Activated T-helper 1 cell treated with anti-CD3 and anti-CD28 coated beads, Interleukin-12 subunit alpha, Interleukin-12 subunit beta, Interleukin-2, Interleukin-4 antibody, amounts not matched to agents 30 ng/mL and 10 ng/mL and 1 ng/mL, durations not matched to agents 14 hours and 24 hours and 36 hours (primary cell): ENCODE measurements around the gene SDK2. TPM values are rescaled to one million over a fixed set of nuclear protein-coding genes. Genes with fewer than 3 reads are reported as not detected.

ENCODE experiments used
- DNase-seq: peaks from one replicate; pipeline ENCODE4 v3.0.0; 2021; ENCODE audit warnings: low spot score
- H3K27ac Mint-ChIP-seq: one replicate; pipeline ENCODE4 v1.8.0; 2021; ENCODE audit warnings: mild to moderate bottlenecking, mixed read lengths
- H3K27me3 Mint-ChIP-seq: one replicate; pipeline ENCODE4 v1.8.0; 2022; ENCODE audit warnings: mild to moderate bottlenecking, moderate library complexity, mixed read lengths; ENCODE audit not compliant: insufficient read depth
- H3K36me3 Mint-ChIP-seq: one replicate; pipeline ENCODE4 v1.8.0; 2021; ENCODE audit warnings: low read depth, mixed read lengths
- H3K4me1 Mint-ChIP-seq: one replicate; pipeline ENCODE4 v1.8.0; 2021; ENCODE audit warnings: low read depth, mixed read lengths
- H3K4me3 Mint-ChIP-seq: one replicate; pipeline ENCODE4 v1.8.0; 2021; ENCODE audit warnings: mild to moderate bottlenecking, moderate library complexity, mixed read lengths
- H3K9me3 Mint-ChIP-seq: one replicate; pipeline ENCODE4 v1.8.0; 2021; ENCODE audit warnings: mixed read lengths
- intact Hi-C: fragments of 100-400 bp; cut with micrococcal nuclease; formaldehyde crosslinking; loops from one replicate; pipeline ENCODE4 v1.15.1; 2024
- total RNA-seq: library from RNA; stranded (reverse); gene quantifications from 2 replicates; pipeline ENCODE4 v1.2.3, GENCODE V29; 2022

SDK2 gene
- total RNA-seq, 1 donor from 2014 or later = 0.44 TPM

DNA sequence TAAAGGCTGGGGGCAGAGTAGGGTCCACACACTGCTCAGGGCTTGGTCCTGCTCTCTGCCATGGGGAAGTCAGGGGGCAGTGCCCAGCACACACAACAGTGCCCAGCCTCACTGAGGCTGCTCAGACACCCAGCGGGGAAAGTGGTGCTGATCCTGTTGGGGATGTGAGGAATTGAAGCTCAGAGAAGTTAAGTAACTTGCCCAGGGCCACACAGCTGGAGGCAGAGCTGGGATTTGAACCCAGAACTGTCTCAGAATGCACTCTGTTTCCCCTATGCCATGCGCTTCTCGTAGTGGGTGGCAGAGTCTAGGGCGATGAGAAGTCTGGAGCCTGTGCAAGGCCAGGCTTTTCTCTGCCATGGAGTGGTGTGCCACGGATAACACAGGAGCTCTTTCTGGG lies 59.3 kb downstream of the SDK2 start:
- Mint-ChIP-seq H3K4me3 (no peak overlapping the region), H3K27me3 (peaks cover 3% of the 10 kb centered on the region), H3K27ac (no peak overlapping the region), H3K36me3 (no peaks in the 10 kb centered on the region), H3K4me1 (peaks cover 32% of the 10 kb centered on the region), H3K9me3 (no peaks in the 10 kb centered on the region)
- intact Hi-C loops = no loop called here
- no peak for DNase-seq

DNA sequence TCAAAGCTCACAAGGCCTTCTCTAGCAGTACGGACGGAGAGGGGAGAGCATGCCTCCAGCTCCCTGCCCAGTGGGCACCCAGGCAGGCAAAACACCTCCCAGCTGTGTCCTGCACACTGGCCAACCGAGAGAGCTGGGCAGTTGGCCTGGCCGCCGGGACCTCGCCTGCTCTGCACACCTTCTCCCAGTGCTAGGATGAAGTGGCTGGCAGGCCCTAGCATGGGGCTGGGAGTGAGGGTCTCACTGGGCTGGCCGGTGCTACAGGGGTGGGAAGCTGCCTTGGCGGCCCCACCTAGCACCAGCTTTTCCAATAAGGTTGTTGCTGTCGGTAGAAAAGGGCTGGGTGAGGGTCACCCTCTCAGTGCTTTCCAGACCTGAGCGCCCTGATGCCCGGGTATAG lies 60.2 kb downstream of the SDK2 start:
- peaks cover 22% of the 10 kb centered on the region for H3K4me1 Mint-ChIP-seq
- DNase-seq = no peak
- no peak overlapping the region for H3K4me3 Mint-ChIP-seq
- no peaks in the 10 kb centered on the region for H3K36me3 Mint-ChIP-seq
- H3K9me3 Mint-ChIP-seq = no peaks in the 10 kb centered on the region
- no peak overlapping the region for H3K27ac Mint-ChIP-seq
- intact Hi-C loops = no loop called here
- H3K27me3 Mint-ChIP-seq = peaks cover 4% of the 10 kb centered on the region

DNA sequence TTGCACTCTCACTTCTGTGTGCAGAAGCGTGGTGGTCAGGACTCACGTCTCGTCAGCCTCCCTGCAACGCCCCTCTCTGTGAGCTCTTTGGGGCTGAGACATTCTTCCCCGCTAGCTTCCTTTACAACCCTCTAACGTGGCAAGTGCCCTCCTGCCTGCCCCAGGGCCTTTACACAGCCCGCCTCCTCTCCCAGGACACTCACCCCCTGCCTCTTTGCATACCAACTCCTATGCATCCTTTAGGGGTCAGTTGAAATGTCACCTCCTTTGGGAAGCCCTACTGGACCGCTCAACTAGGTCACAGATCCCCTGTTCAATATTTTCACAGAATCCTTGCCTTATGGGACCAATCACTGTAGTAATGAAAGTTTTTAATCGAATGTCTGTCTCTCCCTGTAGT lies 61.4 kb downstream of the SDK2 start:
- Mint-ChIP-seq H3K27me3 (peaks cover 4% of the 10 kb centered on the region), H3K27ac (no peak overlapping the region), H3K4me3 (no peak overlapping the region), H3K9me3 (no peaks in the 10 kb centered on the region), H3K36me3 (no peaks in the 10 kb centered on the region), H3K4me1 (peaks cover 18% of the 10 kb centered on the region)
- DNase-seq = no peak
- intact Hi-C loops = no loop called here

DNA sequence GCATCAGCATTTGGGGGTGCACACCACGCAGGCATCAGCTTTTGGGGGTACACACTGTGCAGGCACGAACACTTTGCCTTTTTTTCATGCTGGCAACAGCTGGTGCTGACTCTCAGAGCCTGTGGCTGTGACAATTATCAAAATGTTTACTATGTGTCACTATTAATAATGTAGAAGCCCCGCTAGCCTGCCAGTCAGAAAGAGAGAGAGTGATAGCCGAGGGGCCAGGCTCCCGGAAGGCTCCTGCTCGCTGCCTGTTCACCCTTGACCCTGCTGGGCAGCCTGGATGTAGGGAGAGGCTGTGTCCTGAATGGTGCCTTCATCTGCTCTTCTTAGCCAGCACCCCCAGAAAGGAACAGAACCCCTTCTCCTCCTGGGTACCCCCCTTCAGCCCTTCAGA lies 61.9 kb downstream of the SDK2 start:
- H3K36me3 Mint-ChIP-seq = no peaks in the 10 kb centered on the region
- no peak for DNase-seq
- intact Hi-C loops = no loop called here
- no peaks in the 10 kb centered on the region for H3K9me3 Mint-ChIP-seq
- H3K27me3 Mint-ChIP-seq = peaks cover 6% of the 10 kb centered on the region
- H3K27ac Mint-ChIP-seq = no peak overlapping the region
- no peak overlapping the region for H3K4me3 Mint-ChIP-seq
- H3K4me1 Mint-ChIP-seq = peaks cover 13% of the 10 kb centered on the region

DNA sequence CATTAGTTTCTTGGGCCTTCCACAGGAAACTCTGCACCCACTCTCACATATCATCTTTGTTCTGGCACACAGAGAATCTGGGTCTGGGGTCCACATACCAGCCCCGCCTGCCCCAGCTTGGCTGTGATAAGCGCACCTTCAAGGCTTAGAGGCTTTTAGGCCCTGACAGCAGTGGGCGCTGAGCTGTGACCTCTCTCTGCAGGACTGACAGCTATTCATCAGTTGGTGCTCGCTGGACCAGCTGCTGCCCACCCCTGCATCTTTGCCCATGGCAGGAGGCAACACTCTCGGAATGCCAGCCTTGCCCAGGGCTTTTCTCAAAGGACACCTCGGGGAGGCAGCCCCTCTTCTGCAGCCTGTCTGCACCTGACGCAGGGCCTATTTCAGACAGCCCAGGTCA lies 62.9 kb downstream of the SDK2 start:
- Mint-ChIP-seq H3K4me1 (peaks cover 11% of the 10 kb centered on the region), H3K27me3 (peaks cover 6% of the 10 kb centered on the region), H3K9me3 (no peaks in the 10 kb centered on the region), H3K4me3 (no peak overlapping the region), H3K36me3 (no peaks in the 10 kb centered on the region), H3K27ac (no peak overlapping the region)
- intact Hi-C loops = no loop called here
- DNase-seq = no peak

DNA sequence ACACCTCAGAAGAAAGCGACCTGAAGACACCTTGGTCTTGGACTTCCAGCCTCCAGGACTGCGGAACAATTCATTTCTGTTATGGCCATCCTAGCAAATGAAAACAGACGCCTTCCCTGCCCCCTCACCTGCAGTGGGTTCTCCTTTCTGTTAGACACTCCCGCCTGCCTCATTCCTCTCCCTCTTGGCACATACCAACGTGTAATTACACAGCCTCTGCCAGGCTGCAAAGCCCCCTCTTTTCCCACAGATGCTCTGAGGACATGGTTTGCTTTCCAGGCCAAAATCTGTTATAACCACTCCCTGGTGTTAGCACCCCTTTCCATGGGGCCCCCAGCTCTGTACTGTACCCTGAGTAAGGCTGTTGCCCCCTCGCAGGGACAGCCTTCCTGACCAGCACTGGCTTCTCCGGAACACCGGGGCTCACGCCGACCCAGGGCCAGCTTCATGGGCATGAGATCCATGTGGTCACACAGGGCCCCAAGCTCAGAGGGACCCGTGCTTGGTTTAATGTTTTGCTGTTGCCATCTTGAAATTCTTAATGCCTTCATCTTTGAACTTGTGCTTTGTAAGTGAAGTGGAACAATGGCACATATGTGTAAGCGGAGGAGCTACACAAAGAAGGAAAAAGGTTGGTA lies 64.1 kb downstream of the SDK2 start:
- H3K27me3 Mint-ChIP-seq = peaks cover 10% of the 10 kb centered on the region
- H3K27ac Mint-ChIP-seq = no peak overlapping the region
- no peaks in the 10 kb centered on the region for H3K4me1 Mint-ChIP-seq
- no peak for DNase-seq
- no peaks in the 10 kb centered on the region for H3K9me3 Mint-ChIP-seq
- no peaks in the 10 kb centered on the region for H3K36me3 Mint-ChIP-seq
- H3K4me3 Mint-ChIP-seq = no peak overlapping the region
- intact Hi-C loops = no loop called here

DNA sequence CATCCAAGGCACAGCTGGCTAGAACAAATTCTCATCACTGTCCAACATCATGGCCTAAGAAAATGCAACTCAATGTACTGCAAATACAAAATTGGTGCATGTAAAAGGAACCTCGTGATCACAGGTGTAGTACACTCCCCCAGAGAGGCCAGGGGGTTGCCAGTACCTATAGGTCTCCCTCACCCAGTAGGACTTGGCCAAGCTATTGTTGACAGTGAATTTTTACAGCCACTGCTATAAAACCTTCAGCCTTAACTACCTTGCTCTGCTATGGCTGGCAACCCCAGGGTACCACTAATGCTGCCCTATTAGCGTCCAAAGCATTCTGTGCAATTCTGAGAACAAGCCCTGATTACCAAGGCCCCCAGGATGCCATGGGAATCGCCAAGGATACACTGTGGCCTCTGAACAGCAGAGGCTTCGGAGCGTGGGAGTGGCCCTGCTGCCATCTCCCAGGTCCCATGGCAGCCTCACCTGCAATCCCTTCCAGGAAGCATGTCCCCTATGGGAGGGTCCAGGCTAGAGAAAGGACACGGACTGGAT lies 67.6 kb downstream of the SDK2 start:
- Mint-ChIP-seq H3K27ac (no peak overlapping the region), H3K27me3 (peaks cover 9% of the 10 kb centered on the region), H3K36me3 (no peaks in the 10 kb centered on the region), H3K4me1 (no peaks in the 10 kb centered on the region), H3K9me3 (no peaks in the 10 kb centered on the region), H3K4me3 (no peak overlapping the region)
- intact Hi-C loops = no loop called here
- no peak for DNase-seq

DNA sequence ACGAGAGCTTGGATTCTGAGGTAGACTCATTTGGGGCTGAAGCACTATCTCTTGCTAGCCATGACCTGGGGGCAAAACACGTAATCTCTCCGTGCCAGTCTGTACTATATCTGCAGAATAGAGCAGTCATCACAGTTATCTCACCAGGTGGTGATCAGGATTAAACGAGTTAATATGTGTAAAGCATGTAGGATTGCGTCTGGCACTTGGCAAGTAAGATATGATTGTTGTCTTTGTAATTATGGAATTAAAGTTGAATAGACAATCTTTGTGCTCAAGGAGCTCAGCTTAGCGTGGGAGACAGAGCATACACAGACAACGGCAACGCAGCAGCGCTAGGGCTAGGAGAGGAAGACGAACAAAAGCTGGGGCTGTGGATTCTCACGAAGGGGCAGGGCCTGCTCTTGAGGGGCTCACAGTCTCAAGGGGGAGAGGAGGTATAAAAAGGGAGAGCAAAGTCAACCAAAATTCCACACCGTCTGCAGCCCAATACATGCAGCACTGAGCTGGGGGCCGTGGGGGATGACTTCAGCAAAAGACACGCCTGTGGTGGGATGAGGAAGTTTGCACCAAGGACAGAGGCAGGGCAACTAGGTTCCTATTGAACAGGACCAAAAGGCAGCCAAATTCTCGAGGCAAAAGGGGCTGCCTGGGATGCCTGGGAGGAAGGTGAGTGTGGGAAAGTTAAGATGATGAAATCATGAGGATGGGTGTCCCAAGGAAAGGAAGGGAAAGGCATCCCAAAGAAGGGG lies 68.6 kb downstream of the SDK2 start:
- H3K4me3 Mint-ChIP-seq = no peak overlapping the region
- no peaks in the 10 kb centered on the region for H3K4me1 Mint-ChIP-seq
- no peak overlapping the region for H3K27ac Mint-ChIP-seq
- DNase-seq = no peak
- intact Hi-C loops = no loop called here
- peaks cover 9% of the 10 kb centered on the region for H3K27me3 Mint-ChIP-seq
- no peaks in the 10 kb centered on the region for H3K36me3 Mint-ChIP-seq
- no peaks in the 10 kb centered on the region for H3K9me3 Mint-ChIP-seq

DNA sequence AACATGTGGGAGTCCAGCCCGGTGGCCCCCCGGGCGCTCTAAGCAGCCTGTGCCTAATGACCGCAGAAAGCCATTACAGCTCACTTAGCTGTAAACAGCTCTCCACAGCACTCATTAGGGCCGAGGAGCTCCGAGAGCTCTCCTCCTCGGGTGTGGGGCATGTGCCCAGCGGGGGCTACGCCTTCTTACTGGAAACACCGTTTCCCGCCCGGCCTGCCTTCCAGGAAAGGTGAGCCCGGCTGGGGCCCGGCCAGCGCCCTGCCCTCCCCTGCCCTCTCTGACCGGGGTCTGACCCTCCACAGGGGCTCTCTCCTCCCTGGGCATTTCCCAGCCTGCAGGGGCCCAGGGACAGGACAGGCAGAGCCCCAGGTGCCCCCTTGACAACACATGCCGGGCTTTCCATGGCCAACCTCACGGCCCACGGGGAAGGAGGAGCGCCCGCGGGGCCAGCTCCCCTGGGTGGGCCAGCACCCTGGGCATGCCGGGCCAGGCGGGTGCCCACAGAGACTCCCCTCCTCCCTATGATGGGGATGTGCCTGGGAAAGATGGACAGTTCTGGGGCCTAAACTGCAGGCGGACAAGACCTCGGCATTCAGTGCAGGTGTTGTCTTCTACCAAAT lies 72.6 kb downstream of the SDK2 start:
- H3K4me1 Mint-ChIP-seq = peaks cover 9% of the 10 kb centered on the region
- DNase-seq = no peak
- no peaks in the 10 kb centered on the region for H3K36me3 Mint-ChIP-seq
- H3K27ac Mint-ChIP-seq = no peak overlapping the region
- no peak overlapping the region for H3K4me3 Mint-ChIP-seq
- intact Hi-C loops = no loop called here
- peaks cover 5% of the 10 kb centered on the region for H3K27me3 Mint-ChIP-seq
- no peaks in the 10 kb centered on the region for H3K9me3 Mint-ChIP-seq

DNA sequence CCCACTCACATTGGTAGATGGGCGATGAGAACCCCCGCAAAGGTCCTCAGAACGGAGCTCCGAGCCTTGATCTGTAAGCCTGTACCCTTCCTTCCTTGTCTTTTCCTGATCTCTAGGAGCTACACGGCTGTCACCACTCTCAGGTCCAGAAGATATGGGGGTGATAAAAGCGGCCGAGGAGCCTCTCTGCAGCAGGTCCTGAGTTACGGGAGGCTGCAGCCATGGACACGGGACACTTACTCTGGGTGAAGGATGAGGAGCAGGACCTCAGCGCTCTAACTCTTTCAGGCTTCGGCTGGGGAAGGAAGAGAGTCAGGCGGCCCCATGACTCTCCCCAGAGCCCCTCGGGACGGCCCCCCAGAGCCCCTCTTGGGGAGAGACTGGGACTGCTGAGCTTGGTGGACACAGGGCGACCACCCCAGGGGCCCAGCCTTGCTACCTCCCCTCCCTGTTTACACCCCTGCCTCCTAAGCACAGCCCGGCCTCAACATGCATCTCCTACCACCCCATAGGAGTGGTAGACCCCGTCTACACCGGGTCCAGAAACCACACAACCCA lies 74.4 kb downstream of the SDK2 start:
- Mint-ChIP-seq H3K4me3 (no peak overlapping the region), H3K36me3 (no peaks in the 10 kb centered on the region), H3K27me3 (no peaks in the 10 kb centered on the region), H3K9me3 (no peaks in the 10 kb centered on the region), H3K4me1 (peaks cover 9% of the 10 kb centered on the region), H3K27ac (no peak overlapping the region)
- no peak for DNase-seq
- intact Hi-C loops = no loop called here

DNA sequence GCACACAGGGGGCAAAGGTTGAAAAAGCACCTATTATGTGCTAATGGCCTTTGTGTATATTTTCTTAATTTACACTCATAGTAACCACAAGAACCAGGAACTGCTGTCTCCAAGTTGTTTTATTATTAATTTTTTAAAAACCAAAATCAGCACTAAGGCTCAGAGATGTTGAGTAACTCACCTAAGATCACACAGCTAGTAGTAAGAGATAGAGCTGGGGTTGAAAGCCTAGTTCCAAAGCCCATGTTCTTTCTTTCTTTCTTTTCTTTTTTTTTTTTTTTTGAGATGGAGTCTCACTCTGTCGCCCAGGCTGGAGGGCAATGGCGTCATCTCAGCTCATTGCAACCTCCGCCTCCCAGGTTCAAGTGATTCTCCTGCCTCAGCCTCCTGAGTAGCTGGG lies 75.3 kb downstream of the SDK2 start:
- H3K4me1 Mint-ChIP-seq = peaks cover 9% of the 10 kb centered on the region
- no peaks in the 10 kb centered on the region for H3K27me3 Mint-ChIP-seq
- intact Hi-C loops = no loop called here
- H3K9me3 Mint-ChIP-seq = no peaks in the 10 kb centered on the region
- H3K4me3 Mint-ChIP-seq = no peak overlapping the region
- no peak overlapping the region for H3K27ac Mint-ChIP-seq
- no peak for DNase-seq
- no peaks in the 10 kb centered on the region for H3K36me3 Mint-ChIP-seq

DNA sequence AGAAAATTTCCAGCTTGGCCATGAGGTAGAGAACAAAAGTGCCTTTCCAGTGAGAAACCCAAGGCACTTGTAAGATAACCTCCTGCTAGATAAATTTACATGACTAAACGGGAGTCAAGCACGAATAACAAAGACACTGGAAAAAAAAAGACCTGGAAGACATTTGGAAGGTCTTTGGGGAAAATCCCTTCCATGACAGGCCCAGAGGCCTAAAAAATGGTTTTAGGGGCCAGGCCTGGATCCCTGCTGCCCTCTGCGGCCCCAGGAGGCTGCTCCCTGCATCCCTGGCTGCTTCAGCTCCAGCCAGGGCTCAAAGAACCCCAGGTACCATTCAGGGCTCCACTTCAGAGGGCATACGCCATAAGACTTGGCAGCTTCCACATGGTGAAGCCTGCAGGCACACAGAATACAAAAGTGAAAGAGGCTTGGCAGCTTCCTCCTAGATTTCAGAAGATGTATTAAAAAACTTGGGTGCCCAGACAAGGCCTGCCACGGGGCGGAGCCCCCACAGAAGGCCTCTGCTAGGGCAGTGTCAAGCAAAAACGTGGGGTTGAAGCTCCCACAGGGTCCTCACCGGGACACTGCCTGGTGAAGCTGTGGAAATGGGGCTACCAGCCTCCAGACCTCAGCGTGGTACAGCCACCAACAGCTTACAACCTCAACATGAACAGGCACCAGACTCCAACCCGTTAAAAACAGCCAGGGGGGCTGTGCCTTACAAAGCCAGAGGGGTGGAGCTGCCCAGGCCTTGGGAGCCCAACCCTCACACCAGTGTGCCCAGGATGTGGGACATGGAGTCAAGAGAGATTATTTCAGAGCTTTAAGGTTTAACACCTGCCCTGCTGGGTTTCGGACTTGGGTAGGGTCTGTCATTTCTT lies 77.1 kb downstream of the SDK2 start:
- Mint-ChIP-seq H3K27ac (no peak overlapping the region), H3K9me3 (no peaks in the 10 kb centered on the region), H3K27me3 (no peaks in the 10 kb centered on the region), H3K36me3 (no peaks in the 10 kb centered on the region), H3K4me1 (peaks cover 9% of the 10 kb centered on the region), H3K4me3 (no peak overlapping the region)
- DNase-seq = peak; percentile 11
- intact Hi-C loops = no loop called here
